Large intestine (tissue), 3 donors: Measurements from ENCODE around the gene ZNF587. TPM values are rescaled to one million over a fixed set of nuclear protein-coding genes. Genes with fewer than 3 reads are reported as not detected.
A peak's percentile ranks its signal among the peaks of the same experiment; 100 is the strongest.
"Not testable (repeated sequence)": the region's sequence is repeated elsewhere in the genome, so short reads cannot be mapped to it uniquely, and the experiment has no call there.

Source experiments
- DNase-seq, 2 donors: peaks; one replicate each; pipeline versions ENCODE4 v3.0.0 to v3.0.0-alpha.2; 2013
- H3K27ac ChIP-seq: one replicate; pipeline ENCODE4 v1.5.1; 2013; ENCODE audit warnings: low read length
- H3K27me3 ChIP-seq: 2 replicates; pipeline ENCODE4 v1.6.1; 2013; ENCODE audit warnings: low read length; ENCODE audit not compliant: control insufficient read depth, insufficient read depth
- H3K36me3 ChIP-seq: 2 replicates; pipeline ENCODE4 v1.6.1; 2013; ENCODE audit warnings: low read length; ENCODE audit not compliant: control insufficient read depth, insufficient read depth
- H3K4me1 ChIP-seq: one replicate; pipeline ENCODE4 v1.6.1; 2013; ENCODE audit warnings: low read length; ENCODE audit not compliant: control insufficient read depth, insufficient read depth
- H3K4me3 ChIP-seq: one replicate; pipeline ENCODE4 v1.5.1; 2013; ENCODE audit warnings: low read length
- H3K9me3 ChIP-seq: one replicate; pipeline ENCODE4 v1.6.1; 2013; ENCODE audit warnings: mild to moderate bottlenecking, low read depth, low read length, moderate library complexity; ENCODE audit not compliant: control insufficient read depth
- WGBS: methylation state at CpG from one replicate; pipeline ENCODE4 v1.1.5; 2013; ENCODE audit warnings: low lambda C conversion rate; ENCODE audit not compliant: insufficient coverage; 5-methylcytosine and 5-hydroxymethylcytosine counted together
- polyA plus RNA-seq: library from polyadenylated mRNA; unstranded; fragments of 120-200 nt; gene quantifications from one replicate; pipeline ENCODE4 v1.2.1, GENCODE V29; 2013

Gene ZNF587
- polyA plus RNA-seq, 1 donor, result 61.1 TPM

- not testable (repeated sequence) for H3K9me3 ChIP-seq, H3K36me3 ChIP-seq, H3K27me3 ChIP-seq
- peaks cover 29% of the 10 kb centered on the region for H3K4me1 ChIP-seq
- peak overlapping the region; percentile 86 for H3K27ac ChIP-seq
- H3K4me3 ChIP-seq, result peak overlapping the region; percentile 85
- no CpG with 5 or more reads among the region's 3 CpGs for WGBS
- DNase-seq, result peak; percentile 32 to 77
Observed at GRCh38 chr19:57821095-57821494, 28.6 kb upstream of the ZNF587 start.

DNA sequence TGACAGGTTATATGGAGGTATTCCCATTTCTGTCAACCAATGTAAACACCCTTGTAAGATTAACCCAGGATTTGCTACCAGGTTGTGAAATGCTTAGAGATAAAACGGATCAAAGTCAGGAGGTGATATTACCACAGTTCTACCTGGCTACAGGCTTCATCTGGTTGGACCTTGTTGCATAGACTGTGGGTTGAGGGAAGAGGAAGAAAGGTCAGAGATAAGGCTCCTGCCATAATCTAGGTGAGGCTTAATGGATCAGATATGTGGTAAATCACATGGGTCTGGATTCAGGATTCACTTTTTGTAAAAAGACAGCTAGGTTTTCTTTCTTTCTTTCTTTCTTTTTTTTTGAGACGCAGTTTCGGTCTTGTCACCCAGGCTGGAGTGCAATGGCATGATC, 28.2 kb upstream of the ZNF587 start:
- H3K9me3 ChIP-seq, H3K4me3 ChIP-seq, H3K27me3 ChIP-seq: not testable (repeated sequence)
- Histone ChIP-seq H3K4me1 (peaks cover 29% of the 10 kb centered on the region), H3K36me3 (peaks cover 11% of the 10 kb centered on the region), H3K27ac (peak overlapping the region; percentile 79)
- WGBS, result 80% methylated on average over 1 of the region's 3 CpGs
- peak; percentile 71 to 85 for DNase-seq

DNA sequence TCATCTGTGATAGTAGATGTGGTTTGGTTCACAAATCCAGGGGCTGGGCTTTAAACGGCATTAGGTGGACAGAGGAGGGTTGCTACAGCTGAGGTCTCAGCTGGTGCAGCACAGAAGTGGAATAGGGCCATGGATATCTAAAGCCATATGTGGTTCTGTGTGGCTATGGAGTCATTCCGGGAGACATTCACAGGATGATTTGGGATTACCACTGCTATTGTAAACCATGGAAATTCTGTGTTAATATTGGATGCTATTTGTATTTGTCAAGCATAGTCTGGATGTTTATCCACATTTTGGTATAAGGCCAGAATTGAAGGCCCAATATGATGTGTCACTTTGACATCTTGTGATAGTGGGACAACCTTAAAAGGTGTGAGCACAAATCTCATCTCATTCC, 26.5 kb upstream of the ZNF587 start:
- Histone ChIP-seq H3K4me1 (peaks cover 29% of the 10 kb centered on the region), H3K36me3 (peaks cover 12% of the 10 kb centered on the region)
- H3K27me3 ChIP-seq, H3K27ac ChIP-seq, H3K9me3 ChIP-seq, H3K4me3 ChIP-seq, DNase-seq: not testable (repeated sequence)
- no CpG with 5 or more reads among the region's 2 CpGs for WGBS

DNA sequence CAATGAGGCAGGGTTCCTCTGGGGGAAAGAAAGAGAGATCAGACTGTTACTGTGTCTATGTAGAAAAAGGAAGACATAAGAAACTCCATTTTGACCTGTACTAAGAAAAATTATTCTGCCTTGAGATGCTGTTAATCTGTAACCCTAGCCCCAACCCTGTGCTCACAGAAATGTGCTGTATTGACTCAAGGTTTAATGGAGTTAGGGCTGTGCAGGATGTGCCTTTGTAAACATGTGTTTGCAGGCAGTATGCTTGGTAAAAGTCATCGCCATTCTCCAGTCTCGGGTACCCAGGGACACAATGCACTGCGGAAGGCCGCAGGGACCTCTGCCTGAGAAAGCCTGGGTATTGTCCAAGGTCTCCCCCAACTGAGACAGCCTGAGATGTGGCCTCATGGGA, 26.1 kb upstream of the ZNF587 start:
- DNase-seq, H3K27me3 ChIP-seq, H3K4me3 ChIP-seq, H3K9me3 ChIP-seq: not testable (repeated sequence)
- Histone ChIP-seq H3K4me1 (peaks cover 29% of the 10 kb centered on the region), H3K36me3 (peaks cover 14% of the 10 kb centered on the region), H3K27ac (peak overlapping the region; percentile 20)
- WGBS, result no CpG with 5 or more reads among the region's 4 CpGs

DNA sequence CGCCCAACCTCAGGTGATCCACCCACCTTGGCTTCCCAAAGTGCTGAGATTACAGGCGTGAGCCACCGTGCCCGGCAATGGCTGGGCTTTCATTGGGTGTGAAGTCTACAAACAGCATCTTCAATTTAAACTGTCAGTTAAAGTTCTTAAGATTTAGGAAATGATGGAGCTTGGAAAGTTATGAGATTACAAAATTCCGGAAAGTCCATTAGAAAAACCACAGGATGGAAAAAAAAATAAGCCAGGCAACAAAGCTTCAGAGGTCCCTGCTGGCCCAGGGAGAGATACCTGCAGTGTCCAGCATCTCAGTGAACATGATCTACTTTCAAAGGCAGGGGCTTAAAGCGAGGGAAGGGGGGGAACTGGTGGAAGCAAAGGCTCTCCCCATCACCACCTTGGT, 24.1 kb upstream of the ZNF587 start:
- H3K9me3 ChIP-seq, result peaks cover 3% of the 10 kb centered on the region
- H3K4me3 ChIP-seq, result no peak overlapping the region
- no peak overlapping the region for H3K27ac ChIP-seq
- DNase-seq, result no peak
- WGBS, result 100% methylated on average over 1 of the region's 6 CpGs
- peaks cover 17% of the 10 kb centered on the region for H3K36me3 ChIP-seq
- peaks cover 40% of the 10 kb centered on the region for H3K4me1 ChIP-seq
- no peaks in the 10 kb centered on the region for H3K27me3 ChIP-seq

- peak overlapping the region; percentile 88 for H3K27ac ChIP-seq
- H3K4me1 ChIP-seq, result peaks cover 11% of the 10 kb centered on the region
- WGBS, result 57% methylated on average over 1 of the region's 5 CpGs
- peaks cover 7% of the 10 kb centered on the region for H3K36me3 ChIP-seq
- H3K27me3 ChIP-seq, result no peaks in the 10 kb centered on the region
- H3K9me3 ChIP-seq, result no peaks in the 10 kb centered on the region
- no peak overlapping the region for H3K4me3 ChIP-seq
- DNase-seq, result no peak
Observed at GRCh38 chr19:57829316-57829715, 20.3 kb upstream of the ZNF587 start.

GRCh38 chr19:57830071-57830602, 19.5 kb upstream of the ZNF587 start, which contains the start of gene ZNF587B:
ZNF587B (plus strand) TSS chr19:57830299; CDS start chr19:57830529, 230 bp downstream.
- WGBS, result no CpG with 5 or more reads among the region's 22 CpGs
- Histone ChIP-seq H3K27me3 (no peaks in the 10 kb centered on the region), H3K27ac (peak within 1 kb of the TSS; percentile 88), H3K4me3 (peak within 1 kb of the TSS; percentile 62), H3K4me1 (peaks cover 11% of the 10 kb centered on the region), H3K9me3 (no peaks in the 10 kb centered on the region), H3K36me3 (peaks cover 7% of the 10 kb centered on the region)
- DNase-seq, result peak; percentile 84 to 90

DNA sequence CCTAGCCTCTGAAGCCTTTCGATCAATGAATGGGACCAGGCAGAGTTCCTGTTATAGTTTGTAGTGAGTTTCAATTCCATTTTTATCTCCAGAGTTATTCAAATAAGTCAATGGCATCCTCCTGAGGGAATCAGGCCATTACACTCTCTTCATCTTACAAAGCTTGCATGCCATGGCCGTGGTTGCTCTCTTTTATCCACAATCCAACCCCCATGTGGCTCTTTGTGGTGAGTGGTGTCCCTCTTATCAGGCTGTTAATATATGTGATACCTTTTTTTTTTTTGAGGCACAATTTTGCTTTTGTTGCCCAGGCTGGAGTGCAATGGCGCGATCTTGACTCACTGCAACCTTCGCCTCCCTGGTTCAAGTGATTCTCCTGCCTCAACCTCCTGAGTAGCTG, 12.7 kb upstream of the ZNF587 start:
- H3K4me1 ChIP-seq, H3K9me3 ChIP-seq, H3K27me3 ChIP-seq, H3K27ac ChIP-seq, DNase-seq, H3K4me3 ChIP-seq: not testable (repeated sequence)
- peaks cover 17% of the 10 kb centered on the region for H3K36me3 ChIP-seq
- no CpG with 5 or more reads among the region's 5 CpGs for WGBS

- no CpG with 5 or more reads among the region's 5 CpGs for WGBS
- H3K27ac ChIP-seq, H3K27me3 ChIP-seq, DNase-seq, H3K9me3 ChIP-seq, H3K4me3 ChIP-seq, H3K4me1 ChIP-seq: not testable (repeated sequence)
- peaks cover 30% of the 10 kb centered on the region for H3K36me3 ChIP-seq
Observed at GRCh38 chr19:57838622-57839191, 11.0 kb upstream of the ZNF587 start.

DNA sequence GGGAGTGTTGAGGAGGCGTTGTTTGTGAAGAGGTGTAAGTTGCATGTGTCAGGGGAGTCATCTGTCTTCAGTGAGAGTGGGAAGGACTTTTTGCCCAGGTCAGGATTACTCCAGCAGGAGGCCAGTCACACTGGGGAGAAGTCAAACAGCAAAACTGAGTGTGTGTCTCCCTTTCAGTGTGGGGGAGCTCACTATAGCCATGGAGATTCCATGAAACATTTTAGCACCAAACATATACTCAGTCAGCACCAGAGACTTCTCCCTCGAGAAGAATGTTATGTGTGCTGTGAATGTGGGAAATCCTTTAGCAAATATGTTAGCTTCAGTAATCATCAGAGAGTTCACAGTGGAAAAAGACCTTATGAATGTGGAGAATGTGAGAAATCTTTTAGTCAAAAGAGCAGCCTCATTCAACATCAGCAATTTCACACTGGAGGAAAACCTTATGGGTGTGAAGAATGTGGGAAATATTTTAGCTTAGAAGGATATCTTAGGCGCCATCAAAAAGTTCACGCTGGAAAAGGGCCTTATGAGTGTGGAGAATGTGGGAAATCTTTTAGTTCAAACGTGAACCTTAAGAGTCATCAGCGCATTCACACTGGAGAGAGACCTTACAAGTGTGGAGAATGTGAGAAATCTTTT, 8.4 kb upstream of the ZNF587 start:
- no peaks in the 10 kb centered on the region for H3K27me3 ChIP-seq
- H3K36me3 ChIP-seq, result peaks cover 38% of the 10 kb centered on the region
- no peak overlapping the region for H3K4me3 ChIP-seq
- no peak for DNase-seq
- no peak overlapping the region for H3K27ac ChIP-seq
- 76% methylated on average over 2 of the region's 6 CpGs for WGBS
- no peaks in the 10 kb centered on the region for H3K4me1 ChIP-seq
- no peaks in the 10 kb centered on the region for H3K9me3 ChIP-seq
